HG02970 (cell line): ENCODE measurements around the gene FRY.

Experiments
- ATAC-seq: cut with Tn5 transposase; IDR thresholded peaks from one replicate; pipeline ENCODE4 v1.9.1; 2021; ENCODE audit warnings: mild to moderate bottlenecking, moderate library complexity, moderate number of reproducible peaks; ENCODE audit not compliant: unreplicated experiment, low FRiP score

FRY gene

GRCh38 chr13:32247887-32248286, 216.3 kb downstream of the FRY start:
- ATAC-seq = no peak

GRCh38 chr13:32248801-32249200, 217.2 kb downstream of the FRY start:
- no peak for ATAC-seq

GRCh38 chr13:32252812-32253438, 221.4 kb downstream of the FRY start:
- no peak for ATAC-seq

DNA sequence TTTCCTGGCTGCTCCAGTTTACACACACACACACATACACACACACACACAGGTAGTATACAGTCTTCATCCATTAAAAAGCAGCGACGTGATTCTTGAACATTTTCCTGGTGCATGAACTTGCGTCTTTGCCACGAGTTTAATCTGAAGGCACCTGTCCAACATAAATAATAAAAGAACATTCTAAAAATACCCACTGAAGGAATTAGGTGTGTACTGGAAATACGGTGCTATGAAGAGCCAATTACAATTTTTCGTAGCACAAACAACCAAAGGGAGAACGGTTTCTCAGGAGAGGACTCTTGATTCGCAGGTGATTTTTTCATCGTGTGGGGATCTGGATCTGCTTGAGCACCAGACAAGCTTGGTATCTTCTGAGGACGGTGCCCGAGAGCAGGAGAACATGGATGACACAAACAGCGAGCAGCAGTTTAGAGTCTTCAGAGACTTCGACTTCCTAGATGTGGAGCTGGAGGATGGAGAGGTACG, 222.4 kb downstream of the FRY start:
- no peak for ATAC-seq

- ATAC-seq = no peak
Observed at GRCh38 chr13:32254416-32254815, 222.8 kb downstream of the FRY start.

GRCh38 chr13:32254916-32255723, 223.5 kb downstream of the FRY start:
- ATAC-seq = no peak

- no peak for ATAC-seq
Observed at GRCh38 chr13:32255724-32256109, 224.1 kb downstream of the FRY start.

DNA sequence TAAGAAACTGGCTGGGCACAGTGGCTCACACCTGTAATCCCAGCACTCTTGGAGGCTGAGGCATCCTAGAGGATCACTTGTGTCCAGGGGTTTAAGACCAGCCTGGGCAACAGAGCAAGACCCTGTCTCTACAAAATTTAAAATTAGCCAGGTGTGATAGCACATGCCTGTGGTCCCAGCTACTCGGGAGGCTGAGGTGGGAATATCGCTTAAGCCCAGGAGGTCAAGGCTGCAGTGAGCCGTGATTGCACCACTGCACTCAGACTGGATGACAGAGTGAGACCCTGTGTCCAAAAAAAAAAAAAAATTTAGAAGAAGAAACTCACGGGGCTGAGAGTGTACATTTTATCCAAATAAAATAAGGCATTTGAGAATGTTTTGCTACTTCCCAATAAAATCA, 224.7 kb downstream of the FRY start:
- ATAC-seq = no peak

- no peak for ATAC-seq
Observed at GRCh38 chr13:32257649-32258048, 226.1 kb downstream of the FRY start.

- no peak for ATAC-seq
Observed at GRCh38 chr13:32259116-32259515, 227.5 kb downstream of the FRY start.

- ATAC-seq = no peak
Observed at GRCh38 chr13:32261567-32261966, 230.0 kb downstream of the FRY start.

- ATAC-seq = no peak
Observed at GRCh38 chr13:32262165-32262564, 230.6 kb downstream of the FRY start.

GRCh38 chr13:32262619-32263018, 231.0 kb downstream of the FRY start:
- ATAC-seq = no peak

DNA sequence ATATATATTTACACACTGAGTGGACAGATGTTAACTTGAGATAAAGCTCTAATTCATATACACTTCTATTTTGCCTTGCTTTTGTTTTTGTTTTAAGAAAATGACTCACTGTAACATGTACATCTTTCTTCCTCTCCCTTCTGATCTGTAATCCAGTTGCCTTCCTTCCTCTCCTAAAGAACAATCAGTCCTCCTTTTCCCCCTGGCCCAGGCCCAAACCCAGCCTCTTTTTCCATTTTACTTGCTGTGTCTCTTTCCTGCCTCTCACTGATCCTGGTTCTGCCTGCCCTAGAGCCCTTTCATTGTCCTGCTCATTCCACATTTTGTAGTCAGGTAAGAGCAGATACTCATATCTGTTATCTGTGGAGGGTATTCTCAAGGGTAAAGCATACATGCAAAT, 232.8 kb downstream of the FRY start:
- no peak for ATAC-seq

GRCh38 chr13:32265726-32266125, 234.2 kb downstream of the FRY start:
- ATAC-seq = no peak

DNA sequence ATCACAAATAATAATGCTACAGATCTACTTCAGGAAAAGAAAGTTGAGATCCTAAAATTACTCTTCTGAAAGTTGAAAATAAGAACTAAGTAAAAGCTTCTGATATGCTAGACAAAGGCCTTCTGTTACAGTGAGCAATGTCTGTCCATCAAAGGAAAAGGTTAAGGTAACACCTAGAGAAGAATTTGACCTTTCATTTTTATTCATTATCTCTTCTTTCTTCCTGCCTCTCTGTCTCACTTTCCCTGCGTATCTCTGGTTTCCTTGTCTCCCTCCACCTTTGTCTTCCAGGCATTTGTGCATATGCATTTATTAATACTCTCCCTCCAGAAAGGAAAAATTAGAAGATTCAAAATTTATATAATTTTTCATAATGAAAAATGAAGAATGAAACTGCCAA, 234.6 kb downstream of the FRY start:
- no peak for ATAC-seq

DNA sequence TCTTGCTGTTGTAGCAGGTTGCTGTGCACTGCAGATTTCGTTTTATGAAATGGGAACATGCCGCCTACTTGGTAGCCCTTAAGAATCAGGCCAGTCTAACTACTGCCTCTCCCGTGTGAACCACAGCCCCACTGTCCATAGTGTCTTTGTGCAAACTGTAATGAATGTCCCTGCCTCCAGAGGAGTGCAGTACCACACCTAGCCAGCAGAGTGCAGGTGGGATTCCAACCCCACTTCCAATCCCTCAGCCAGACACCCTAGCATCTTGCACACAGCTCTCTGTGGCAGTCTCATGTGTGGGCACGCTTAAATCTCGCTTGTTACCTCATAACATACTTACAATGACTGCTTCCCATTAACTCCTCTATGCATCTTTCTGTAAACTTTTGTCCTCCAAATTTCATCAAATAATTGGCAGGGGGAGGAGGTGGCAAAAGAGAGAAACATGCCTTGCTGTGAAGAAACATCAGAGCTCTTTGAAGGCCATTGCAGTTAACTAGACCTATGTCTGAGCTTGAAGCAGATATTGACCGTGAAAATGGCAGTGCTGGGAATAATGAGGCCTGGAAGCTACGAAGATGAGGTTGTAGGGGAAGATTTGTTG, 236.4 kb downstream of the FRY start:
- no peak for ATAC-seq

DNA sequence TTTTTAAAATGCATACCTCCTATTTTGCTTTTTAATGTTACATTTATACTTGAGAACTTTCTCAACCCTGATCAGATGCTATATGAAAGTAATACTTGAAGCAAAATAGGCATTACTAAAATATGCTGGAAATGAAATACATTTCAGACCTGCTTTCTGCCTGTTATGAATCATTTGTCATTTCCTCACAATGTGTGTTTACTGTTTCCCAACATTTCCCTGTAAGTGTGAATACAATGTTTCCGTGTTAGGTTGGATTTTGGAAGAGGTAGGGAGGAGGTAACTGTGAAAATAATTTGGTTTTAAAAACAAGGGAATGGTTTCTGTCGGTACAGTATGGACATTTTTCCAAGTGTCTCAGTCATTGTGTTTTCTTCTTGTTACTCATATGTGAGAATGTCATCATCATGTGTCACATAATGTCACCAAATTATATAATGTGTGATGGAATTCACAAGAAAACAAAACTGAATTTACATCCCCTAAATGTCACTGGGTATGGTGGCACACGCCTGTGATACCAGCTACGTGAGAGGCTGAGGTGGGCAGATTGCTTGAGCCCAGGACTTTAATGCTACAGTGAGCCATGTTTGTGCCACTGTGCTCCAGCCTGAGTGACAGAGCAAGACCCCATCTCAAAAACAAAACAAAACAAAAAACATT, 240.6 kb downstream of the FRY start:
- ATAC-seq = no peak

DNA sequence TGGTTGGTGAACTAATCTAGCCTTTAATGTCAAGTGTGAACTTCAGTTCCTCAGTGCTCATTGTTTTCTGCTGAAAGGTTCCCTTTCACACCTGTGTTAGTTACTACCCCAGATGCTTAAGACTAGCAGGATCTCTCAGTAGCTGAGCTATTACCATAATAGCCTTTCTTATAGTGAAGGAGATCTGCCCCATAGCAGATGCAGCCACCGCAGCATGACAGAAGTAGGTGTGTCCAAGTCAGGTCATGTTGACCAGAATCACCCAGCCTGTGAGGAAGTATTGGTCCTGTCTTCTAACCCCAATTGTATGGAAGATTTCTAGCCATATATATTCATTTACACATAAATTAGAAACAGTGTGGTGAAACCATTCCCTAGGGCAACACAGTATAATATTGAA, 246.3 kb downstream of the FRY start:
- ATAC-seq = no peak

GRCh38 chr13:32278426-32278825, 246.9 kb downstream of the FRY start:
- ATAC-seq = no peak

- no peak for ATAC-seq
Observed at GRCh38 chr13:32281096-32281495, 249.5 kb downstream of the FRY start.
